ENCODE results near the gene PFKL. TPM values are rescaled to one million over a fixed set of nuclear protein-coding genes. Genes with fewer than 3 reads are reported as not detected.
A peak's percentile ranks its signal among the peaks of the same experiment; 100 is the strongest.

Gene PFKL
- polyA plus RNA-seq, 2 donors = 85.7 to 96.4 TPM

DNA sequence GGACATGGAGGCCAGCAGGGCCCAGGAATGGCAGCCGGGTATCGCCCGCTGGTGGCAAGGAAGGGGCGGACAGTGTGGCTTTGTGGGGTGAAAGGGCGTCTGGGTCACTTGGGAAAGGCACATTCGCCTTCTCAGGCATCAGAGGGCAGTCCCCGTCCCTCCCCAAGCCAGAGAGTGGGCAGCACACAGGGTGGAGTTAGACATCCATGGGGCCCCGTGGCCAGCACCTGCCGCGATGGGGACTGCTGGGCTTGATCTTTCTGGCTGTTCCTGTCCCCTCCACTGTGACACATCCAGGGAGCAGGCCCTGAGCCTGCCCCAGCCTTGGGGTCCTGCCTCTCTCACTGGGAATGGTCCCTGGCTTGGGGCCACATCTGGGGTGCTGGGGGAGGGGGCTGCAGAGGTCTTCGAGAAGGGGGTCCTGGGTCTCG, 49.6 kb downstream of the PFKL start:
- no peaks in the 10 kb centered on the region for H3K9me3 ChIP-seq (ENCODE audit: control insufficient read depth in 2 of 2, insufficient read depth in 1 of 2, low read depth in 1 of 2, low read length in 1 of 2)
- peaks cover 2 to 4% of the 10 kb centered on the region in 2 donors for H3K4me1 ChIP-seq (ENCODE audit: control insufficient read depth in 2 of 2, insufficient read depth in 2 of 2, low read length in 1 of 2)
- 76 to 77% methylated on average over 12 of the region's 12 CpGs for WGBS, 2 donors
- H3K27me3 ChIP-seq (ENCODE audit: control insufficient read depth in 1 of 2, insufficient read depth in 2 of 2, low read length in 2 of 2) = peaks cover 2 to 6% of the 10 kb centered on the region in 2 donors
- H3K36me3 ChIP-seq (ENCODE audit: control insufficient read depth in 2 of 2, insufficient read depth in 2 of 2, low read length in 1 of 2) = no peaks in the 10 kb centered on the region
- no peak overlapping the region for H3K27ac ChIP-seq (ENCODE audit: low read depth in 2 of 2, low read length in 1 of 2)
- H3K4me3 ChIP-seq (ENCODE audit: low read depth in 1 of 2, low read length in 2 of 2) = no peak overlapping the region

DNA sequence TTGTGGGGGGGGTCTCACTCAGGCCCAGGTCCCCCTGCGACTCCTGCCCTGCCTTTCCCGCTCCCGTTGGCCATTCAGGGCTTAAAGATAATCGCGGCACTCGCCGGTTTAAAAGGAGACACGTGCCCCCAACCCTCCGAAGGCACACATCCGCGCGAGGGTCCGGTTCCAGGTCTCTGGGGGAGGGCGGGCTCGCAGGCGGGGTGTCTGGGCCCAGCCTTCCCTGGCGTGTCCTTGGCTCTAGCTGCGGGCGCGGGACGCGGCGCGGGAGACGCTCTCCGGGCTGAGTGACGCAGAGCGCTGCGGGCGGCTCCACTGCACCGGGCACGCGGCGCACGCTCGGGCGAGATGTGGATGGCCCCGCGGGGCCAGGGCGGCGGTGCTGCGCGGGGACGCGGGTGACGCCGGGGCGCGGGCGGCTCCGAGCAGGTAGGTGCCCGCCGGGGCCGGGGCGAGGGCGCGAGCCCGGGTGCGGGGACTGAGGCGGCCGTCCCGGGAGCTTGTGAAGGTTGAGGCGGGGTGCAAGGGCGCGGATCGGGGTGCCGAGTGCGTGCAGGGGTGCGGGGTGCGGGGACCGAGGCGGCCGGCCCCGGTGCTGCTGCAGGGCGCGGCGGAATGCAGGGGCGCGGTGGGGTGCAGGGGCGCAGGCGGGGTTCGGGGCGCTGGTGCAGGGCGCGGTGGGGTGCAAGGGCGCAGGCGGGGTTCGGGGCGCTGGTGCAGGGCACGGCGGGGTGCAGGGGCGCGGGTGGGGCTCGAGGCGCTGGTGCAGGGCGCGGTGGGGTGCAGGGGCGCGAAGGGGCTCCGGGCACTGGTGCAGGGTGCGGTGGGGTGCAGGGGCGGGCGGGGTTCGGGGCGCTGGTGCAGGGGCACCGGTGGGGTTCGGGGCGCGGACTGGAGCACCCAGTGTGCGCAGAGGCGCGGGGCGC, 50.3 kb downstream of the PFKL start:
- peak overlapping the region in 1 of 2 donors; percentile 9 for H3K4me3 ChIP-seq (ENCODE audit: low read depth in 1 of 2, low read length in 2 of 2)
- 6 to 11% methylated on average over 85 to 113 of the region's 113 CpGs for WGBS, 2 donors

DNA sequence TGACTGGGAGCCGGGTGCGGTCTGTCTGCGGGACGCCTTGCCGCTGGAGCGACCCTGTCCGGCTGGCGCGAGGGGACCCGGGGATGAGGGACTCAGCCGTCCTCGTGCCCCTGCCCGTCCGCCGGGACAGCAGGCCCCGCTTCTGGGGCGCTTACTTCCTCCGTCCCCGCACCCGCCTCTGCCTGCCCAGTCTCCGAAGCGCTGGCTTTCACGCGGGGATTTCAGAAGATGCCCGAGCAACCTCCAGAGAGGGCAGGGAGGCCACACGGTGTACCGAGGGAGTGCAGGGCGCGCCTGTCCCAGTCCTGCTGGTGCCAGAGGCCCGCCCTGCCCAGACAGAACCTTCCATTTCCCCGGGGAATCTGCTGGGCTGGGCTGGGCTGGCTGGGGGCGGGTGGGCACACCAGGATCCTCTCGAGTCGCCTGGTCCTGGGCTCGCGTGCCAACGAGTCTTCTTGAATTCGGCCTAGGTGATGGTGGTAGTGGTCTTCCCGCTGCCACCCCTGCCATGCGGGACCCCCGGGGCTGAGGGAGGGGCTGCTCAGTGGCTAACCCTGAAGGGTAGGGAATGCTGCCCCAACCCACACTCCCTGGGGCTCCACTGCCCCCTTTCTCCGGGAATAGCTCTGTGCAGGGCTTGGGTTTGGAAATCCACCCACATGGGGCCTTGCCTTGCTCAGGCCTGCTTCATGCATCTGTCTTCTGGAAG, 51.1 kb downstream of the PFKL start:
- 31 to 32% methylated on average over 42 of the region's 42 CpGs for WGBS, 2 donors
- H3K4me3 ChIP-seq (ENCODE audit: low read depth in 1 of 2, low read length in 2 of 2) = no peak overlapping the region
- no peaks in the 10 kb centered on the region for H3K36me3 ChIP-seq (ENCODE audit: control insufficient read depth in 2 of 2, insufficient read depth in 2 of 2, low read length in 1 of 2)
- H3K4me1 ChIP-seq (ENCODE audit: control insufficient read depth in 2 of 2, insufficient read depth in 2 of 2, low read length in 1 of 2) = peaks cover 4 to 5% of the 10 kb centered on the region in 2 donors
- no peak overlapping the region for H3K27ac ChIP-seq (ENCODE audit: low read depth in 2 of 2, low read length in 1 of 2)
- peaks cover 2 to 6% of the 10 kb centered on the region in 2 donors for H3K27me3 ChIP-seq (ENCODE audit: control insufficient read depth in 1 of 2, insufficient read depth in 2 of 2, low read length in 2 of 2)
- no peaks in the 10 kb centered on the region for H3K9me3 ChIP-seq (ENCODE audit: control insufficient read depth in 2 of 2, insufficient read depth in 1 of 2, low read depth in 1 of 2, low read length in 1 of 2)

More for the DNA sequence above, 50.3 kb downstream of the PFKL start:
- no peaks in the 10 kb centered on the region for H3K9me3 ChIP-seq (ENCODE audit: control insufficient read depth in 2 of 2, insufficient read depth in 1 of 2, low read depth in 1 of 2, low read length in 1 of 2)
- H3K4me1 ChIP-seq (ENCODE audit: control insufficient read depth in 2 of 2, insufficient read depth in 2 of 2, low read length in 1 of 2) = peaks cover 2 to 4% of the 10 kb centered on the region in 2 donors
- H3K36me3 ChIP-seq (ENCODE audit: control insufficient read depth in 2 of 2, insufficient read depth in 2 of 2, low read length in 1 of 2) = no peaks in the 10 kb centered on the region
- no peak overlapping the region for H3K27ac ChIP-seq (ENCODE audit: low read depth in 2 of 2, low read length in 1 of 2)
- peaks cover 2 to 6% of the 10 kb centered on the region in 2 donors for H3K27me3 ChIP-seq (ENCODE audit: control insufficient read depth in 1 of 2, insufficient read depth in 2 of 2, low read length in 2 of 2)

DNA sequence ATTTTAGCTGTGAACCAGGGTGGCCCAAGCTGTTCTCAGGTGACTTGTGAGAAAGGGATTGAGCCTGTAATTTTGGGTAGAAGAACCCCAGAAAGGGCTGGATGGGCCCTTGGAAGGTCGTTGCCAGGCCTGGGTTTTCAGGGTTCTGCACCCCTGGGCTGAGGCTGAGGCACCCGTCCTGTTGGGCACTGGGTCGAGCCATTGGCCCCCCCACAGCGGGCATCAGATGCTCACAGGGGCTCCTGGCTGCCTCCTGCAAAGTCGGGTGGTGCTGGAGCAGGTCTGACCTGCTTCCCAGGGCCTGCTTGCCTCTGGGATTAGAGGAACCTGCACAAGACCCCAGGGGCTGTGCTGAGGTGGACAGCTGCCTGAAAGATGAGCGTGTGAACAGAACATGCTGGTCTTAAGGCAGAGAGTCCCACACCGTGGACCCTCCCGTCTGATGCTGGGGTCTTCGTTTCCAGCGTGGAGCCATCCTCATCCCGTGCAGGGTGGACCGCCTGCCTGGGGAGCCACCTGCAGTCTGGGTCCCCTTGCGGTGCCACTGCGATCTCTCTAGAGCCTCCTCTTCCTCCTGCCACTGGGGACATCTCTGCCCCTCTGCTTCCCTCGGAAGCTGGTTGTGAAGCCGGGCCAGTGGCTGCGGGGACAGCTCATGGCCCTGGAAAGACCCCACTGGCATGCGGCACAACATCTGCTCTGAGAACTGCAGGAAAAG, 51.8 kb downstream of the PFKL start:
- Histone ChIP-seq H3K36me3 (ENCODE audit: control insufficient read depth in 2 of 2, insufficient read depth in 2 of 2, low read length in 1 of 2) (no peaks in the 10 kb centered on the region), H3K4me1 (ENCODE audit: control insufficient read depth in 2 of 2, insufficient read depth in 2 of 2, low read length in 1 of 2) (peaks cover 4 to 5% of the 10 kb centered on the region in 2 donors), H3K27ac (ENCODE audit: low read depth in 2 of 2, low read length in 1 of 2) (no peak overlapping the region), H3K4me3 (ENCODE audit: low read depth in 1 of 2, low read length in 2 of 2) (no peak overlapping the region), H3K27me3 (ENCODE audit: control insufficient read depth in 1 of 2, insufficient read depth in 2 of 2, low read length in 2 of 2) (peaks cover 2 to 6% of the 10 kb centered on the region in 2 donors), H3K9me3 (ENCODE audit: control insufficient read depth in 2 of 2, insufficient read depth in 1 of 2, low read depth in 1 of 2, low read length in 1 of 2) (no peaks in the 10 kb centered on the region)
- 82 to 85% methylated on average over 18 of the region's 18 CpGs for WGBS, 2 donors

DNA sequence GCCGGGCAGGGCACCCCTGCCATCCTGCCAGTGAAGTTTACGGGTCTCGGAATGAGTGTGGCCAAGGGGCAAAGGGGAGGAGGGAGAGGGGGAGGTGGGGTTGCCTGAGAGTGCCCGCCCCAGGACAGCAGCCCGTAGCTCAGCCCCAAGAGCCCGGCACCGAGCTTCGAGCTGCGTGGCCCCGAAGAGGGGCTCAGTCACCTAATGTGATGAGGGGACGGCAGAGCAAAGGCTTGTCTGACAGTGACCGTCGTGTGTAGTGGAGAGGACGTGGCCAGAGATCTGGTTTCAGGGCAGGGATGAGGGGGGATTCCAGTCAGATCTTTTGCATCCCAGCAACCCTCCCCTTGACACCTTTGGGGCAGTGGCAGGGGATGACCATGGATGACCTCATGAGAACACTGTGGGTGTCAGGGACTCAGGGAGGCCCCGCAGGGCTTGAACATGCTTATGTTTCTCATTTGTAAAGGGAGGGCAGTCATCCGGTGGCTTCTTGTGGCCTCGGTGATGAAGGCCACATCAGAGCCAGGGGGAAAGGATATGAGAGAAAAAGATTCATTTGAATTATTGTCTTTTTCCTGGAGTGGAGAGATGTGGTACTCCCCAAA, 52.5 kb downstream of the PFKL start:
- H3K4me1 ChIP-seq (ENCODE audit: control insufficient read depth in 2 of 2, insufficient read depth in 2 of 2, low read length in 1 of 2) = peaks cover 4 to 5% of the 10 kb centered on the region in 2 donors
- 77 to 83% methylated on average over 17 of the region's 17 CpGs for WGBS, 2 donors
- H3K27me3 ChIP-seq (ENCODE audit: control insufficient read depth in 1 of 2, insufficient read depth in 2 of 2, low read length in 2 of 2) = peaks cover 2 to 6% of the 10 kb centered on the region in 2 donors

DNA sequence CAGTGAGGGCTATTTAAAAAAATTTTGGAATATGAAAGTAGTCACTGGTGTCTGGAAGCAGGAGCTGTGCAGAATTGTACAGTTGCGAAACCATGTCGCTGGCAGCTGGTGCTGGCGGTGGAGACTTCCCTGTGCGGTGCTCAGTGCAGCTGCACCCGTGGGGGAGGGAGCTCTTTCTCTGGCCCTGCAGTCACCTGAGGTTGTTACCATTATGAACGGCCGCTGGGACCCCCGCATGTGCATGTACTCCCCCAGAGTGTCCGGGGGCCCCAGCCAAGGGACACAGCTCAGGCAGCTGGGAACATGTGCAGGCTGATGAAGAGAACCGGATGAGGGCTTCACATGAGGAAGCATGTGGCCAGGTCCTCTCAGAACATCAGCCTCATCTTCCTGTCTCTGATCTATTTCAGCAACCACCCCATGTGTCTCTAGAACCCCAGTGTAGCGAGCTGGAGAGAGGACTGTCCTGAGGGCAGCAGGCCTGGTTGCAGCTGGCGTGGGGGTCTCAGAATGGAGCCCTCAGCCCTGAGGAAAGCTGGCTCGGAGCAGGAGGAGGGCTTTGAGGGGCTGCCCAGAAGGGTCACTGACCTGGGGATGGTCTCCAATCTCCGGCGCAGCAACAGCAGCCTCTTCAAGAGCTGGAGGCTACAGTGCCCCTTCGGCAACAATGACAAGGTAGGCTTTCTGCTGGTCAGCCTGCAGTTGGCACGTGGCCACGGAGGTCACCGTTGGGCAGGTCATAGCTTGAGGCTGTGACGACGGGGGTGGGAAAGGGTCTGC, 53.5 kb downstream of the PFKL start, which contains the start of gene TRPM2:
Gene TRPM2, plus strand, starts transcription at position 431 of the 780 bp plus-strand sequence. Its CDS starts 80 bp downstream, at position 511.
- H3K27me3 ChIP-seq (ENCODE audit: control insufficient read depth in 1 of 2, insufficient read depth in 2 of 2, low read length in 2 of 2) = peaks cover 2 to 6% of the 10 kb centered on the region in 2 donors
- H3K4me1 ChIP-seq (ENCODE audit: control insufficient read depth in 2 of 2, insufficient read depth in 2 of 2, low read length in 1 of 2) = peaks cover 4 to 5% of the 10 kb centered on the region in 2 donors
- H3K4me3 ChIP-seq (ENCODE audit: low read depth in 1 of 2, low read length in 2 of 2) = peak within 1 kb of the TSS in 1 of 2 donors; percentile 18
- no peaks in the 10 kb centered on the region for H3K9me3 ChIP-seq (ENCODE audit: control insufficient read depth in 2 of 2, insufficient read depth in 1 of 2, low read depth in 1 of 2, low read length in 1 of 2)
- H3K36me3 ChIP-seq (ENCODE audit: control insufficient read depth in 2 of 2, insufficient read depth in 2 of 2, low read length in 1 of 2) = no peaks in the 10 kb centered on the region
- WGBS, 2 donors = 58 to 59% methylated on average over 21 of the region's 21 CpGs
- H3K27ac ChIP-seq (ENCODE audit: low read depth in 2 of 2, low read length in 1 of 2) = peak within 1 kb of the TSS in 1 of 2 donors; percentile 21

More for the DNA sequence above, 52.5 kb downstream of the PFKL start:
- Histone ChIP-seq H3K36me3 (ENCODE audit: control insufficient read depth in 2 of 2, insufficient read depth in 2 of 2, low read length in 1 of 2) (no peaks in the 10 kb centered on the region), H3K27ac (ENCODE audit: low read depth in 2 of 2, low read length in 1 of 2) (no peak overlapping the region), H3K9me3 (ENCODE audit: control insufficient read depth in 2 of 2, insufficient read depth in 1 of 2, low read depth in 1 of 2, low read length in 1 of 2) (no peaks in the 10 kb centered on the region), H3K4me3 (ENCODE audit: low read depth in 1 of 2, low read length in 2 of 2) (no peak overlapping the region)

DNA sequence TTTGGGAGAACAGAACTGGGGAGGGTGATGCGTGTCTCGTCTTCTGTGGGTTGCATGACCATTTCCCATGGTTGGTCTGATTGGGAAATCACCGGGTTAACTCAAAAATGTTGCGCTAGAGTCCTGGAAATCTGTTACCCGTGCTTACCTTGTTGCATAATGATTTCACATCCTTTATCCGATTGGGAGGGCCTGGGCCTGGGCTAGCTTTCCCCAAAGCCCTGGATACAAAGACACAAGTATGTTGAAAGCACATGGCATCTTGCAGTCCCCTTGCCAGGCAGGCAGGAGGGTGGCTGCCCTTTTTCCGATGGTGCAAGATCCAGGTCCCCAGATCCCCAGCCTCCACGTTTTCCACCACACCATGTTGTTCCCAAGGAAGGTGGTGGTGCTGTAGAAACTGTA, 54.1 kb downstream of the PFKL start:
- 70 to 73% methylated on average over 8 of the region's 8 CpGs for WGBS, 2 donors

More for the DNA sequence above, 54.1 kb downstream of the PFKL start:
- H3K27me3 ChIP-seq (ENCODE audit: control insufficient read depth in 1 of 2, insufficient read depth in 2 of 2, low read length in 2 of 2) = peaks cover under 1 to 6% of the 10 kb centered on the region in 2 donors
- peaks cover 4 to 5% of the 10 kb centered on the region in 2 donors for H3K4me1 ChIP-seq (ENCODE audit: control insufficient read depth in 2 of 2, insufficient read depth in 2 of 2, low read length in 1 of 2)
- H3K36me3 ChIP-seq (ENCODE audit: control insufficient read depth in 2 of 2, insufficient read depth in 2 of 2, low read length in 1 of 2) = no peaks in the 10 kb centered on the region
- no peaks in the 10 kb centered on the region for H3K9me3 ChIP-seq (ENCODE audit: control insufficient read depth in 2 of 2, insufficient read depth in 1 of 2, low read depth in 1 of 2, low read length in 1 of 2)
- H3K4me3 ChIP-seq (ENCODE audit: low read depth in 1 of 2, low read length in 2 of 2) = peak overlapping the region in 1 of 2 donors; percentile 18
- H3K27ac ChIP-seq (ENCODE audit: low read depth in 2 of 2, low read length in 1 of 2) = no peak overlapping the region

Measured in esophagus (tissue), 2 donors.